GM18498 (cell line): ENCODE measurements around the gene GAD1.
A peak's percentile ranks its signal among the peaks of the same experiment; 100 is the strongest.

Experiments
- ATAC-seq: cut with Tn5 transposase; IDR thresholded peaks from one replicate; pipeline ENCODE4 v1.9.1; 2021; ENCODE audit warnings: mild to moderate bottlenecking, moderate library complexity; ENCODE audit not compliant: unreplicated experiment

The GAD1 gene

GRCh38 chr2:170840717-170841210 lies 24.1 kb downstream of the GAD1 start:
- no peak for ATAC-seq

GRCh38 chr2:170842785-170843184 lies 26.1 kb downstream of the GAD1 start:
- ATAC-seq = no peak

DNA sequence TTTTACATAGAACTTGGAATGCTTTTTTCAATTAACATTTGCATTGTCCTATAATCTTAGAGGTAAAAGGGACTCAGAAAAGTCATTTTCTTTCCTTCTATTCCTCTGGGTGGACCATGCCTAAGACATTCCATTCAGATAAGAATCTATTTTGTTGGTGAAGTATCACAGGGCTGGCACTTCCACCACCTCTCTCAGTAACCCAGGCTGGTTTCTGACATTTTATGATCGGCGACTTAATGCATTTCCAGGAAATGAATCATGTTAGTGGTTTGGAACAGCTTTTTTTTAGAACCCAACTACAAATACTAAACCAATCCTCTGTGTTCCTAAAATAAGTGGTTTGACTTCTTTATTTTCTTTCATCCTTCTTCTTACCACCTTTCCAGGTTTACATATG lies 27.0 kb downstream of the GAD1 start:
- no peak for ATAC-seq

- no peak for ATAC-seq
These were observed 28.7 kb downstream of the GAD1 start for GRCh38 chr2:170845343-170845742.

GRCh38 chr2:170846314-170846713 lies 29.6 kb downstream of the GAD1 start:
- ATAC-seq = no peak

DNA sequence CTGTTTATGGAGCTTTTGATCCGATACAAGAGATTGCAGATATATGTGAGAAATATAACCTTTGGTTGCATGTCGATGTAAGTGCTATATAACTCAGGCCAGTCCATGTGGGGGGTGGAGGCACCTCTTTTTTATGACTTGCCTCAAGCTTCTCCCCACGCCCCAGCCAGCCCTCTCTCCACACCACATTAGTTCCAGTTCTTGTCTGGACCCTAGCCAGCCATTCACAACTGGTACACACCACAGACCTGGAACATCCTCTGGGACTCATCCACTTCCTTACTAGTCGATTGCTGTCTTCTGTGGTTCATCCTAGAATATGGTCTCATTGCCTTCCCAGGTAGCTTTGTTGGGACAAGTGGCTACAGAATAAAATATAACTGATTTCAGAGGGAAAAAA lies 31.0 kb downstream of the GAD1 start:
- ATAC-seq = no peak

DNA sequence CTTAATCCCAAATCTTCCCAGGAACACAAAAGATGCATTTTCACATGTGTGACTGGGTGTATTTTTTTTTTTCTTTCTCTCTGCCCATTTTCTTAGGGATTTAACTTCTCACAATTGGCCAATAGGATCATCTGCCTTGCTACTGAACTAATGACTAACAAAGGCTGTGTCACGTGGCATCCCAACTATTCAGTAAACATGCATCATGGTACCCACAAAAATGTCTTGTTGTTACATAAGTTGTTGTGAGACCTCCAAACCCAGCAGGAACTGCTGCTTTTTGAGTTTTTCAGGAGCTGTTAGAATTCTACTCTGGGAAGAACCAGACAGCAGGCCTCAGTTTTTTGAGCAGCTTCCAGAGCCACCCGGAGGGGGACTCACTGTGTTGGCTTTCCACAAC lies 31.9 kb downstream of the GAD1 start:
- no peak for ATAC-seq

DNA sequence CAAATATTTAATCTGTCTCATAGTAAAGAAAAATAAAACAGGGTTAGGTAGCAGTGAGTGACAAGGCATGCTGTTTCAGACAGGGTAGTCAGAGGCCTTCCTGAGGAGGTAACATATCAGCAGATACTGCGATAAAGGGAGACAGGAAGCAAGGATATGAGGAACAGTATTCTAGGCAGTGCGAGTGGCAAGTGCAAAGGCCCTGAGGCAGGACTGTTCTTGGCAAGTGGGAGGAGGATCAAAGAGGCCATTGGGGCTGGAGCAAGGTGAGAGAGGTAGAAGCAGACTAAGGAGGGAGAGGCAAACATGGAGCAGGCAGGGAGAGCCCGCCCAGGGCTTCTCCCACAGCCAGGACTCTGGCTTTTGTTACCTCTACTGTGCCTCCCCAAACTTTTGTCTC lies 33.6 kb downstream of the GAD1 start:
- no peak for ATAC-seq

DNA sequence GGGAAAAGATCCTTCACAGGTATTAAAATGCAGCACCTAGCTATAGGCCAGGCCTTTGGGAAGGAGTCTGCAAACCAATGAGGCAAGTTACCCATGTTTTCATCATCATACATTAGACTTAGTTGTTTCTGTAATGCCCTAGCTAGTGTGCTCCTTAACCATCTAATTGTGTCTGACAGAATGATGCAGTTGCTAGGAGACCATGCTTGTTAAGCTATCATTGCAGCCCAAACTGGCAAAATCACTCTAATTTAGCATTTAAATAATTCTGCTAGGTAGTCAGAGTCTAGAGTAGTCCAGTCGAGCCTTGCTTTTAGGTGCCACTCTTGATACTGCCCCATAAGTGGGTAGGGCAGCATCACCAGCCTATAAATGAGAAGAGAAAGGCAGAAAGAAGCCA lies 34.9 kb downstream of the GAD1 start:
- ATAC-seq = no peak

DNA sequence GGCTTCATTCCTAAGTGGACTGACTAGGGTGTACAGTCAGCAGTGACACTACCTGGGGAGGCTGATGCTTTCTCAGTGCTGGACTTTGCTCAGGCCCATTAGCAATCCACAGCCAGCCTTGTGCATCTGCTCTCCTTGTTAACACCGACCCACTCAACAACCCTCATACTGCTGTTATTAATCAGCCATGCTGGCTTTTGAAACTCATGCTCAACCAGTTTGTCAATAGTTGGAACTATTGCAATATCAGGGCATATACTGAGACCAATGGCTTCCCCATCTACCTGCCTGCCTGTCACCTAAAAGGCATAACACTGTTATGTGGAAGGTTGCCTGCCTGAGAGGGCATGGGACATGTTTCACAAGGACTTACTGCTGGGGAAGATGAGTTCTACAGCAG lies 39.4 kb downstream of the GAD1 start:
- ATAC-seq = no peak

- no peak for ATAC-seq
These were observed 45.7 kb downstream of the GAD1 start for GRCh38 chr2:170862286-170862902.

GRCh38 chr2:170863087-170863486 lies 46.4 kb downstream of the GAD1 start:
- ATAC-seq = no peak

DNA sequence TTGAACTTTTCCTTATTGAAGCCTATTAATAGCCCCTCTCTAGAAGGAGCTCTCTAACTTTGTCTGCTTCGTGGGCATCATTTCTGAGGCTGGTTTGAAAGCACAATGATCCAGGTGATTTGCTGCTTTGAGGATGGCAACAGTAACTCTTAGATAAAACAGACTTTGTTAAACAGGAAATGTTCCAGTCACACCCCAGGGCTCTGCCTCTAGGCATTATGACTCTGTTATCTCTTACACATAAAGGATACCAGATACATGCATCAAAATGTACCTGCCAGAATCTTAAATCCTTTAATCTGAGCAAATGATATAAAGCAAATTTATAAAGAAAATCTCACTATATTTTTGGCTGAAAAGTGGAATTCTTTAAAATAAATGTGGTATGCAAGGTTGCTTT lies 52.3 kb downstream of the GAD1 start:
- no peak for ATAC-seq

DNA sequence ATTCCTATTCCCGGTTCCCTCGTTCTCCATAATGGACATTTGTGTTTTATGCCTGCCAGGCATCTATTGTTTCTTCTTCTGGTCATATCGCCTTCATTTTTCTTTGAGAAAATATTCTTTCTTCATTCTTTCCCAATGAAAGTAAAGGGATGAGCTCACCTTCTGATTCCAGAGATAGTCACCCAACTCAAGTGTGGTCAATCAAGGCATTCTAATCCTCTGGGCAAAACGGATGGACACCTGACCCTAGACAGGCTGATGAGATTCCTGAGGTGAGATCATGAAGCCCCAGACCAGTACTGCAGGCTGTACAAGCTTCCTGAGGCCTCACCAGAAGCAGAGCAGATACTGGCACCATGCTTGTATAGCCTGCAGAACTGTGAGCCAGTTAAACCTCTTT lies 52.8 kb downstream of the GAD1 start:
- ATAC-seq = no peak

- ATAC-seq = peak; percentile 94
These were observed 56.5 kb downstream of the GAD1 start for GRCh38 chr2:170873035-170873692.

DNA sequence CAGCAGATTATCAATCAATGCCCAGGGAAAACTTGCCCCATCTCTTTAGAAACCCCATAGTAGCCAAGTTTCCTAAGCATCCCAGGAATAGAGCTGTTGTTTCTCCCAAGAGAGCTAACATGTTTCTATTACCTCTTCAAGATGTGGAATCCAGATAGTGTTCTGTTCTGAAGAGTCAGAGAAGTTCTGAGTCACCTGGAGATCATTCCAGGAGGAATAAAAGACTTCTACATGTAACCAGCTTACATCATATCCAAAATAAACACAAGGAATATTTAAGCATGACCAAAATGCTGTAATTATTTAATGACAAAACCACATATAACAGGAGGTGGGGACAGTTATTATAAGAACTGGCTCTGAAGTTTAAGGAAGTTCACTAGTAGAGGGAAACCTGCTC lies 61.4 kb downstream of the GAD1 start:
- no peak for ATAC-seq

DNA sequence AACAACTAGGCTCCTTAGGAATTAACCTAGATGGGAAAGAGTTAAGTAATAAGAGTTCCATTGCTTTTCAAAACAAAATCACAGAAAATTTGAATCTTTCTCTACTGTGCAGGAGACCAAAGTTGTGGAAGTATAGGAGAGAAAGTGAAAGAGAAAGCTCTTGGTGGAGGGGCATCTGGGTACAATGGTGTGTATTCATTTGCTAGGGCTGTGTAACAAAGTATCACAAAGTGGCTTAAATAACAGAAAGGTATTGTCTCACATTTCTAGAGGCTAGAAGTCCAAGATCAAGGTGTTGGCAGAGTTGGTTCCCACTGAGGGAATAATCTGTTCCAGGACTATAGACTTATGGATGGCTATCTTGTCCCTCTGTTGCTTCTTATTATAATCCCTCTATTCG lies 61.8 kb downstream of the GAD1 start:
- ATAC-seq = no peak

DNA sequence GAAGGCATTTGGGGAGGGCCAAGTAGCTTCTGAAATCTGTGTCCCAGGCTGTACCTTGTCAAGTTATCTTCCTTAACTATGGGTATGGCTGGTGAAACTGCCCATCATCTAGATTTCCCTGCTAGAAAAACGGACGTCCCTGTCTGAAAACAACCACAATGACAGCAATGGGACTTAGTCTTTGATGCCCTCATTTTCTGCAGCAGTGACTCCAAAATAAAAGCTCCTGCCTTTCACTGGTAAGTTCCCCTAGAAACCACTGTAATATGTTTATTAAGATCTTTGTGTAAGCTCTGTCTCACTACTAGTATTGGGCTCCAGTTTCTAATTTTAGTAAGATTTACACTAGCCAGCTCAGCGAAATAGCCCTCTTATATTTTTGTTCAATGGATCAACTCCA lies 65.2 kb downstream of the GAD1 start:
- no peak for ATAC-seq

GRCh38 chr2:170882758-170883157 lies 66.1 kb downstream of the GAD1 start:
- ATAC-seq = no peak

DNA sequence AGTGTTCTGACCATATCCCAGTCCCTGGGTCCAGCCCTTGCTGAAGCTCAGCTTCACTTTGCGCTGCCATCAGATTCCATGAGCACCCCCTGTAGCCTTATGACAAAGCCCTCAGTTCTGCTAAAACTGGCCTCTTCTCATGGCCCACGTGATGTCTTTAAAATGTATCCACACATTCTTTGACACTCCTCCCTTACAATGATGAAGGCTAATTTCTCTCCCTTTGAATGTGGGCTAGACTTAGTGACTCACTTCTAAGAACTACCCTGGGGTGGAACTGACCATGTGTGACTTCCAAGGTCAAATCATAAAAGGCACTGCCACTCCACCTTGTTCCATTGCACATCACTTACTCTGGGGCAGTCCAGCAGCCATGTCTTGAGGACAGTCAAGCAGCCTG lies 67.0 kb downstream of the GAD1 start:
- no peak for ATAC-seq

DNA sequence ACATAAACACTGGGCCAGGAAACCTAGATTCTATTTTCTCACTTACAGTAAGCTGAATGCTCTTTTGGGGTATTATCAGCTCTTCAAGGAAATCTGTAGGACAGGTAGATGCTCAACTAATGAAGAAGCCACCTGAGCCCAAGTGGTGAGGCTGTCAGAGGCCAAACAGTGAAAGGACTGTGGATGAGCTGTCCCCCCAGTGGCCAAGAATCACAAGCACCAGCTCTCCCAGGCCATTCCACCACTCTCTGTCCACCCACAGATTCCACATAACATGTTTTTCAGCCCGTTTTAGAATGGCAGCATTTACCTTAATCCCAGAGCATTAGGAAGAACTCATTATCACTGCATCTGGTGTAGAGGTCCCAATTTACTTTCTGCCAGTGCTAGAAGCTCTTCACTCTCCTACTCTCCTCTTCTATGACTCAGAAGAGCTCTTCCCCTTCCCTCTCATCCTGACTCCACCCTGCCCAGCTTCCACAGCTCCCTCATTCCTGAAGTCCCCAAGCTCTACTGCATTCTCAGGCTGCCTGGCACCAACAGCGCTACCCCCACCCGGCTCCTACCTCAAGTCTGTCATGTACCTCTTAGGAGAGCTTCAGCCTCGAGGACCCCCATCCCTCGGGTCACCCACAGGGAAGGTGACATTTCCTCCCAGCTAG lies 68.6 kb downstream of the GAD1 start:
- ATAC-seq = no peak

DNA sequence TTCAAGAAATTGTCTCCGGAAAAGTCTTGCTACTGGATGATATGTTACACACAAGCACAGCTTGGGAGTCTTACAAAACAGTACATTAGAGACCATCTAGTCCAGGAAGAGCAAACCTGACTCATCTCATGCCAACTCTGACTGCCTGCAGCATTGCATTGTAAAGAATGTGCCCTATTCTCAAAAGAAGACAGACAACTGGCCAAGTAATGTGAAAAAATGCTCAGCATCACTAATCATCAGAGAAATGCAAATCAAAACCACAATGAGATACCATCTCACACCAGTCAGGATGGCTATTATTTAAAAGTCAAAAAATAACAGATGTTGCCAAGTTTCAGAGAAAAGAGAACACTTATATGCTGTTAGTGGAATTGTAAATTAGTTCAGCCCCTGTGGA lies 69.7 kb downstream of the GAD1 start:
- no peak for ATAC-seq
